ENCODE results near the gene NBAS. TPM values are rescaled to one million over a fixed set of nuclear protein-coding genes. Genes with fewer than 3 reads are reported as not detected.

The NBAS gene
- total RNA-seq, 2 experiments from 2014 or later: 24.4 to 28.8 TPM

DNA sequence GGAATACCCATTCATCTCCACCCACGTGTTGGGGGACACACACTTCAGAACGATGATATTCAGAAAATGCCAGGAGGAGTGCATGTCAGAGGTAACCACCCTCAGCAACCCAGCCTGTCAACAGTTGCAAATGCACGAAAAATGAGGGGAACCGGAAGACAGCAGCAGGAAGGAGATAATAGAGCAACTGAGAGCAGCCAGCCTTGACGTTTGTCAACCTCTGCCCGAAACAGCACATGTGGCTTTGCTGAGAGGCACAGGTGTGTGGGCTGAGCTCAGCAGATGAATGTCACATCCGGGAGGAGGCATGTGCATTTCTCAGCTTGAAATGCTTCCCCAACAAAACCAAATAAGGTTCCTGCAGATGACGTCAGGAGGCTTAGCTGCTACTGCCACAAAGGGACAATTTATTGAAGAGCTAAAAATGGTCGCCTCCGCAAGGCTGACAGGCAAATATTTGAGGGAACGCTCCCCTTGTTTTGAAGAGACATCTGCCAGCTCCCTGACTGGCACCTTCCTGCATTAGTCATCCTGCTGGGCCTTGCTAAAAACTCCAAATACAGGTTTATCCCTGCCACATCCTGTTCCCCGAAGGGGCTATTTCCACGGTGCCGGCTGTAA, 419.0 kb downstream of the NBAS start:
- Histone ChIP-seq H3K4me1 (ENCODE audit: insufficient read depth, low read length, poor library complexity, severe bottlenecking) (peaks cover 30% of the 10 kb centered on the region), H3K4me3 (ENCODE audit: low read depth, low read length, poor library complexity, severe bottlenecking) (peak overlapping the region; percentile 42), H2AFZ (ENCODE audit: low read length) (peak overlapping the region; percentile 29; the same call in 1 of the 2 replicates), H3K9me3 (ENCODE audit: low read length) (peaks cover 7% of the 10 kb centered on the region; the same call in 1 of the 2 replicates), H3K9me2 (ENCODE audit: insufficient read depth, low read length) (no peaks in the 10 kb centered on the region), H3K27ac (ENCODE audit: low read depth, low read length, poor library complexity, severe bottlenecking) (peak overlapping the region; percentile 81), H3K4me2 (ENCODE audit: low read length) (peak overlapping the region; percentile 66), H3K79me2 (ENCODE audit: insufficient read depth, low read depth, low read length) (no peaks in the 10 kb centered on the region), H3K36me3 (ENCODE audit: insufficient read depth, low read length) (no peaks in the 10 kb centered on the region), H4K20me1 (ENCODE audit: insufficient read depth, low read length) (no peaks in the 10 kb centered on the region)
- intact Hi-C loops (cut with micrococcal nuclease; ENCODE audit: unreplicated experiment): loop anchor here (1.0 kb wide), 1 partner anchor 449 kb away; the partner anchor contains the start of gene DDX1
- no TSS peak for BruUV-seq (replicated peaks)
- no peak for TF ChIP-seq EZH2phosphoT487 (IDR thresholded peaks at IDR 0.05; ENCODE audit: borderline replicate concordance, low read depth, low read length)
- no peak for TF ChIP-seq CTCF (conservative IDR thresholded peaks at IDR 0.05; ENCODE audit: low read length)
- ChIA-PET CTCF (ENCODE audit: unreplicated experiment) (interaction anchor here (1.0 to 1.1 kb wide), 2 partner anchors 13 to 35 kb away, joined by 3 read pairs; no protein-coding TSS in a partner anchor), POLR2A (interaction anchor here (0.6 to 1.5 kb wide), 11 partner anchors 9 to 450 kb away, joined by 3 to 5 read pairs (median 3); partner anchors contain the start of genes DDX1 and NBAS)
- DNase-seq (ENCODE audit: low spot score): peak; percentile 98

GRCh38 chr2:15141211-15141610, 419.9 kb downstream of the NBAS start:
- peak overlapping the region; percentile 81 for H3K27ac ChIP-seq (ENCODE audit: low read depth, low read length, poor library complexity, severe bottlenecking)
- H3K79me2 ChIP-seq (ENCODE audit: insufficient read depth, low read depth, low read length): no peaks in the 10 kb centered on the region
- H3K9me2 ChIP-seq (ENCODE audit: insufficient read depth, low read length): no peaks in the 10 kb centered on the region
- no TSS peak for BruUV-seq (replicated peaks)
- intact Hi-C loops (cut with micrococcal nuclease; ENCODE audit: unreplicated experiment): no loop called here
- peak; percentile 21 for DNase-seq (ENCODE audit: low spot score)
- no peaks in the 10 kb centered on the region for H4K20me1 ChIP-seq (ENCODE audit: insufficient read depth, low read length)
- no peak overlapping the region; the same call in 1 of the 2 replicates for H2AFZ ChIP-seq (ENCODE audit: low read length)
- peaks cover 7% of the 10 kb centered on the region; the same call in 1 of the 2 replicates for H3K9me3 ChIP-seq (ENCODE audit: low read length)
- no peaks in the 10 kb centered on the region; the same call in 1 of the 2 replicates for H3K36me3 ChIP-seq (ENCODE audit: insufficient read depth, low read length)
- peak overlapping the region; percentile 66 for H3K4me2 ChIP-seq (ENCODE audit: low read length)
- ChIA-PET CTCF (ENCODE audit: unreplicated experiment) (interaction anchor here (1.0 kb wide), 1 partner anchor 34 kb away, joined by 3 read pairs; no protein-coding TSS in a partner anchor), POLR2A (interaction anchor here (0.7 to 1.5 kb wide), 4 partner anchors 9 to 451 kb away, joined by 3 to 5 read pairs (median 4); partner anchors contain the start of gene DDX1)
- H3K4me3 ChIP-seq (ENCODE audit: low read depth, low read length, poor library complexity, severe bottlenecking): peak overlapping the region; percentile 42
- TF ChIP-seq EZH2phosphoT487 (IDR thresholded peaks at IDR 0.05; ENCODE audit: borderline replicate concordance, low read depth, low read length): no peak
- TF ChIP-seq CTCF (conservative IDR thresholded peaks at IDR 0.05; ENCODE audit: low read length): no peak
- H3K4me1 ChIP-seq (ENCODE audit: insufficient read depth, low read length, poor library complexity, severe bottlenecking): peaks cover 30% of the 10 kb centered on the region

GRCh38 chr2:15136639-15137038, 424.5 kb downstream of the NBAS start:
- Histone ChIP-seq H3K79me2 (ENCODE audit: insufficient read depth, low read depth, low read length) (no peaks in the 10 kb centered on the region), H3K4me2 (ENCODE audit: low read length) (no peak overlapping the region), H3K36me3 (ENCODE audit: insufficient read depth, low read length) (no peaks in the 10 kb centered on the region; the same call in 1 of the 2 replicates), H3K9me2 (ENCODE audit: insufficient read depth, low read length) (no peaks in the 10 kb centered on the region), H3K4me1 (ENCODE audit: insufficient read depth, low read length, poor library complexity, severe bottlenecking) (peaks cover 13% of the 10 kb centered on the region), H3K9me3 (ENCODE audit: low read length) (peaks cover 7% of the 10 kb centered on the region; the same call in 1 of the 2 replicates), H3K27ac (ENCODE audit: low read depth, low read length, poor library complexity, severe bottlenecking) (no peak overlapping the region), H3K4me3 (ENCODE audit: low read depth, low read length, poor library complexity, severe bottlenecking) (no peak overlapping the region), H2AFZ (ENCODE audit: low read length) (no peak overlapping the region), H4K20me1 (ENCODE audit: insufficient read depth, low read length) (no peaks in the 10 kb centered on the region)
- CTCF ChIA-PET (ENCODE audit: unreplicated experiment): no interaction called here
- no peak for DNase-seq (ENCODE audit: low spot score)
- intact Hi-C loops (cut with micrococcal nuclease; ENCODE audit: unreplicated experiment): no loop called here
- TF ChIP-seq CTCF (conservative IDR thresholded peaks at IDR 0.05; ENCODE audit: low read length) (no peak), EZH2phosphoT487 (IDR thresholded peaks at IDR 0.05; ENCODE audit: borderline replicate concordance, low read depth, low read length) (no peak)
- no TSS peak for BruUV-seq (replicated peaks)
- POLR2A ChIA-PET: interaction anchor here (1.4 kb wide), 1 partner anchor 9 kb away, joined by 4 read pairs; no protein-coding TSS in a partner anchor

All from OCI-LY7 (cell line).